ENCODE data around the gene SPATA31C2.

GRCh38 chr9:88108779-88109178, 29.5 kb downstream of the SPATA31C2 start:
- TF ChIP-seq CTCF (conservative IDR thresholded peaks at IDR 0.05; ENCODE audit: low read depth, low read length) (no peak), USF2 (IDR thresholded peaks at IDR 0.05; ENCODE audit: low read depth, low read length) (no peak)
